Stimulated activated CD4-positive, alpha-beta T cell treated with anti-CD3 and anti-CD28 coated beads, Interleukin-2, amount 100 ng/mL, for 48 hours (primary cell): ENCODE data around the gene BDH1.

Experiments
- DNase-seq, 2 donors: peaks; one replicate each; pipeline ENCODE4 v3.0.0-alpha.2; 2020

The BDH1 gene

DNA sequence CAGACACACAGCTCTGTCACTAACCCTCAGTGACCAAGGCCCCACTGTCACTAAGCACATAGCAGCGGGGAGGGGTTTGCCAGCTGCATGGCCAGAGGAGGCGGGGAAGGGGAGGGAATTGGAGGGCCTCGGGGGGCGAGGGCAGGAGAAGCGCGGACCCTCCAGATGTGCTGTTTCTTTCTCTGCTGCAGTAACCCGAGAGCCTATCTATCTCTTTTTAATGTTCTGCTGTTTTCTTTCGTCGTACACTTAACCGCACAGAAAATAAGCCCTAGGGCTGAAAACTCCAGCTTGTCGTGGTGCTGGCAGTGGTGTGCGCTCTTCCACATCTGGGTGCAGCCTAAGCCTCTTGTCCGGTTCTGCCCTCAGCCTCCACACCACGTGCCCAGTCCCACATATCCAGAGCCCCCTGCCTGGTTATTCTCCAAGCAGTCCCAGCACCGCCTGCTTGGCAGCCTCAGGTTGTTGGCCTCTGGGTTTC is 51.1 kb downstream of the BDH1 start:
- DNase-seq, result no peak

DNA sequence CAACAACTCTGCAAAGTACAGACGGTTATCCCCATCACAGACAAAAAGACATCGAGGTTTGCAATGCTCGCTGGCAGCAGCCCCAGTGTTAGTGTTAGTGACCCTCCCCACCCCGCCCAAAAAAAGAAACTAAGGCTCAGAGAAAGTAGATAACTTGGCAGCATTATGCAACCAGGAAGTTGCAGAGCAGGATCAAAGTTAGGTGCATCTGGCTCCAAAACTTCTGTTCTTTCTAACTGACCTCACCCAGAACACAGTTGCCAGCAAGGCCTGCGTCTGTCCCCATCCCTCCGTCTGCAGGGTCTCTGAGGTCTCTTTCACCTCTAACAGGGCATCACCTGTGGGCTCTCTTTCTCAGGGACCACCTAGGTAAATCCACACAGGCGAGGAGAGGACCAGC is 51.5 kb downstream of the BDH1 start:
- DNase-seq, result no peak

DNA sequence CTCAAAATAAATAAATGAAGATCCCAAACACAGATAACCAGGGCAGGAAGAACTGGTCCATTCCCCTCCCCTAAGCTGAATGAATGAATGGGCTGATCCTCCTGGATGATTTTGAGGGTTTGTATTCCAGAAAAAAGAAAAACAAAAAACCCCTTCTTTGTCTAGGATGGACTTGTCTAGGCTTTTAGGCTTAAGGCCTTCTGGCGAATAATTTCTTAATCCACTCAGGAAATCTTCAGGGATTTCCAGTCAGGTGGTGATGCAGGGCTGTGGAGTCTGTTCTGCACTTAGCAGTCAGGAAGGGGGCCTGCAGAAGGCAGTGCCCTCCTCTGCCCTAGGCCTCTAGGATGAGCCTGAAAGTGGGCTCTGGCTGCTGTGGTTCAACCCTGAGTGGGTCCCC is 52.1 kb downstream of the BDH1 start:
- no peak for DNase-seq

DNA sequence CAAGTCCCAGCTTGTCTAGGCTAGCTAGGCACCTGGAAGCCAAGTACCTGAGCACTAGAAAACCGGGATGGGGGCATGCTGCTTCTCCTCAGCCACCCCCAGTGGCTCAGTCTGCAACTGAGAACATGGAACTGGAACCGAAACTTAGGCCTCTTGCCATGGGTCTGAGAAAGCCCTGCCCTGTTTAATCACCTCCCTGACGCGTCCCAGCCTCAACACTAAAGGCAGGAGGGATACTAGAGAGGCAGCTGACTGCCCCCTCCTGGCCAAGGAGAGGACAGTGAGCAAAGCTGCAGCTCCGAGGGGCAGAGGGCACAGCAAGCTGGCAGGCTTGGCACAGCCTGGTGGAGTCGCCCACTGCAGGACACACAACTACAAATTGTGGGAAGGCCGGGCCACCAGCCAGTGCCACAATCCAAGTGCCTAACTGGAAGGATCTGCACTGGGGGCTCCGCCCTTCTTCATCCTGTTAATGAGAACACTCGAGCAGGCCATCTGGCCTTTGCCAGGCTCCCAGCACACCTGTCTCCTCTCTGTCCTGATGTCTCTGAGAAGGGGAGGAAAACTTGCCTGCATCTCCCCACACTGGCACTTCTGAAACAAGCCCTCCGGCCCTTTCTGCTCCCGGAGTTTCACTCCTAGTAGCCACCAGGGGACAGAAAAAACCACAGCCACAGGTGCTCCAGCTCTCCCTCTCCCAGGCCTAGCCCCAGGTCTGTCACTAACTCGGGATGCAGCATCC is 53.7 kb downstream of the BDH1 start:
- DNase-seq, result peak; percentile 51

- no peak for DNase-seq
These were observed 54.3 kb downstream of the BDH1 start for GRCh38 chr3:197501496-197501878.

GRCh38 chr3:197500812-197501211 is 55.0 kb downstream of the BDH1 start:
- DNase-seq, result no peak

DNA sequence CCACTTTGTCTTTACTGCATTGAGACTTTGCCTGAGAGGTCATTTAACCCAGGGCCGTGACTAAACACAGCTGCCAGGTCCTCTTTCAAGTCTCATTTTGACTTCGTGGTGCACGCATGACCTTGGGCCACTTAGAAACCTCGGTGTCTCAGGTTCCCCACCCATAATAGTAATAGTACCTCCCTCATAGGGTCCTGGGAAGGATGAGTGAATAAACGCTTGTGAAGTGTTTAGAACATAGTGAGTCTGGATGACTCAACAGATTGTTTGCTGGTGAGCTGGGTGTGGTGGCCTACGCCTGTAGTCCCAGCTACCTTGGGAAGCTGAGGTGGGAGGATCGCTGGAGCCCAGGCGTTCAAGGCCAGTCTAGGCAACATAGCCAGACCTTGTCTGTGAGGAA is 56.3 kb downstream of the BDH1 start:
- DNase-seq, result no peak

DNA sequence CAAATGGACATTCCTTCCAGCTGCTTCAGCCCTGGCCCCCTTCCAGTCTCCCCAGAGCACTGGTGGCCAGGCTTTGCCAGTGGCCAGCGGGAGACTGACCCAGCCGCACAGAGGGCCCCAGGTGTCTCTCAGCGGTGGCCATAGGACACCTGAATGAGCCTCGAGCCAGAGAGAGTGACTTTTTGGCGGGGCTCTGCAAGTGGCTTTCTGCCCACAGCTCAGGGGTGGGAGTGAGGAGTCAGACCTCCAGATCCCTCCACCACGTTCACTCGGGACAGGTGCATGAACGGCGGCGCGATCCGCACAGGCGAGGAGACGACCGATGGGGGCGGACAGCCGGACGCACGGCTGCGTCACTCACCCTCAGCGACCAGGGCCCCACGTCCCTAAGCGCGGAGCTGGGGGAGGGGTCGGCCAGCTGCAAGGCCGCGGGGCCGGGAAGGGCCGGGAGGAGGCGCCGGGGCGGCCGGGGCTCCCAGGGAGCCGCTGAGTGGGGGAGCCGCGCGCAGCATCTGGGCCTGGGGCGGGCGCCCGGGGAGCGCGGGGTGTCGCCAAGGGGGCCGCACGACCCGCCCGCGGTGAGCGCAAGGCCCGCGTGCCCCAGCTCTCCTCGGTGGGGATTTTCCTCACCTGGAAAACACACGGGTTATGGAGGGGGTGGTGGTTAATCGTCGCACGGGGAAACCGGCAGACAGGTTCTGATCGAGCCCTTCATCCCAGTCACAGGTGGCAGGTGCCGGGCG is 57.1 kb downstream of the BDH1 start:
- DNase-seq, result no peak

- no peak for DNase-seq
These were observed 59.0 kb downstream of the BDH1 start for GRCh38 chr3:197496746-197497125.

DNA sequence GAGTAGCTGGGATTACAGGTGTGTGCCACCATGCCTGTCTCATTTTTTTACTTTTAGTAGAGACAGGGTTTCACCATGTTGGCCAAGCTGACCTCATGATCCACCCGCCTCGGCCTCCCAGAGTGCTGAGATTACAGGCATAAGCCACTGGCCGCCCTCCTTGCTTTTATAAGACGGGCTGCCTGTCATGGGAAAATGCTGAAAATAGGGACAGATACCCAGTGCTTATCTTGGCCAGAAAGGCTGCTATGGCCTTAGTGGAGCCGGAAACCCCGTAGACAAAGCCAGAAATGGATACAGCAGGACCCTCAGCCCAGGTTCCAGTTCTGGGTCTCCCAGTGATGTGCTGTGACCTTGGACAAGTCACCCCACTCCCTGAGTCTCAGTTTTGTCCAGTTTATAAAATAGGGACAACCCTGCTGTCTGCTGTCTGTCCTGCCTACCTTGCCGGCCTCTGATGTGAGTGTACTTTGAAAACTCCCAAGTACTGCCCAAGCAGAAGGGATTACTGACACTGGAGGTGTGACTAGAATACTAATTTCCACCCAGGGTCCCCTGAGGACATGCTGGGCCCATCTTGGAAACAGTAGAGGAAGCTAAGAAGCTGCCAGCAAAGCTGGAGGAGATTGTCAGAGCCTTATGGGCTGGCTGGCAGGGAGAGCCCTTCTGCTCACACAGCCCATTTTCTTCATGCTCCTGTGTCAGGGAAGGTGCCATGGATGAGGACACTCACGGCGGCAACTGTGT is 59.6 kb downstream of the BDH1 start:
- DNase-seq, result no peak

- no peak for DNase-seq
These were observed 60.3 kb downstream of the BDH1 start for GRCh38 chr3:197495499-197495898.

GRCh38 chr3:197495059-197495455 is 60.7 kb downstream of the BDH1 start:
- no peak for DNase-seq

GRCh38 chr3:197494366-197495058 is 61.3 kb downstream of the BDH1 start:
- DNase-seq, result no peak

DNA sequence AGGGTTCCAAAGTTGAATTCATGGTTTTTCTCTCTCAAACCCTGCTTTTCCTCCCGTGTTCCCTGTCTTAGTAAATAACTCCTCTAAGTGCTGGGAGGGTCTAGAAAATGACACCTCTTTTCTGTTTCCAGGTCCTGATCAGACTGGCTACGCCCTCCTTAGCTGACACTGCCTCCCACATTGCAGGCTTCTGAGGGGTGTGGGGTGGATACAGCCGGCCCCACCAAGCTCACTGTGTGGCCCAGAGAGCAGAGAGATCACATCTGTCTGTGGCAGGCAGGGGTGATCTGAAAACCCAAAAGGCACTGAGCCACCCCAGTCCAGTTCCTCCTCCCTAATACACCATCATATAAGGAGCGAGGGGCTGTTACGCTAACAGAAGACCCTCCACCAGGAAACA is 62.7 kb downstream of the BDH1 start:
- no peak for DNase-seq

GRCh38 chr3:197491923-197492664 is 63.7 kb downstream of the BDH1 start:
- DNase-seq, result no peak

- no peak for DNase-seq
These were observed 64.3 kb downstream of the BDH1 start for GRCh38 chr3:197491478-197491877.

- no peak for DNase-seq
These were observed 65.4 kb downstream of the BDH1 start for GRCh38 chr3:197490098-197491058.

- DNase-seq, result no peak
These were observed 67.8 kb downstream of the BDH1 start for GRCh38 chr3:197487911-197488391.

DNA sequence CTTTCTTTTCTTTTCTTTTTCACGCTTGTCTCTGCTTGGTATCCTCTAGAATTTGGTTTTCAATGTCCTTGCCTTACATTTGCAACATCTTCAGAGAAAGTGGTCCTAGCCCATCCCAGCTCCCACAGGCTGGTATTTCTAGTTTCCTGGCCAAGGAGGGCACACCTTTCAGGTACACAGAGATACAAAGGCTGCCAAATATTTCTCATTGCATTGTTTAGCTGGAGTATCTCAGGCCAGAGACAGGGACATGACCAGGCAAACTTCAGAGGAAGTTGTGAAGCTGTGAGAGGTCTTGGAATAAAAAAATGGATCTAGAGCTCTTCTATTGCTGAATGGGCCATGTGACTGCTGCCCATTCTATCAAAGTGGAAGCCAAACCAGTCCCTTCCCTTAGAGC is 68.9 kb downstream of the BDH1 start:
- DNase-seq, result no peak

- DNase-seq, result no peak
These were observed 70.6 kb downstream of the BDH1 start for GRCh38 chr3:197485143-197485542.
